Measurements from ENCODE around the gene LARGE1.

- TF ChIP-seq, protein P1, sequence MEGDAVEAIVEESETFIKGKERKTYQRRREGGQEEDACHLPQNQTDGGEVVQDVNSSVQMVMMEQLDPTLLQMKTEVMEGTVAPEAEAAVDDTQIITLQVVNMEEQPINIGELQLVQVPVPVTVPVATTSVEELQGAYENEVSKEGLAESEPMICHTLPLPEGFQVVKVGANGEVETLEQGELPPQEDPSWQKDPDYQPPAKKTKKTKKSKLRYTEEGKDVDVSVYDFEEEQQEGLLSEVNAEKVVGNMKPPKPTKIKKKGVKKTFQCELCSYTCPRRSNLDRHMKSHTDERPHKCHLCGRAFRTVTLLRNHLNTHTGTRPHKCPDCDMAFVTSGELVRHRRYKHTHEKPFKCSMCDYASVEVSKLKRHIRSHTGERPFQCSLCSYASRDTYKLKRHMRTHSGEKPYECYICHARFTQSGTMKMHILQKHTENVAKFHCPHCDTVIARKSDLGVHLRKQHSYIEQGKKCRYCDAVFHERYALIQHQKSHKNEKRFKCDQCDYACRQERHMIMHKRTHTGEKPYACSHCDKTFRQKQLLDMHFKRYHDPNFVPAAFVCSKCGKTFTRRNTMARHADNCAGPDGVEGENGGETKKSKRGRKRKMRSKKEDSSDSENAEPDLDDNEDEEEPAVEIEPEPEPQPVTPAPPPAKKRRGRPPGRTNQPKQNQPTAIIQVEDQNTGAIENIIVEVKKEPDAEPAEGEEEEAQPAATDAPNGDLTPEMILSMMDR (IDR thresholded peaks at IDR 0.05; ENCODE audit: low read depth, low read length) = no peak
- TF ChIP-seq, protein P2, sequence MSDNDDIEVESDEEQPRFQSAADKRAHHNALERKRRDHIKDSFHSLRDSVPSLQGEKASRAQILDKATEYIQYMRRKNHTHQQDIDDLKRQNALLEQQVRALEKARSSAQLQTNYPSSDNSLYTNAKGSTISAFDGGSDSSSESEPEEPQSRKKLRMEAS (IDR thresholded peaks at IDR 0.05; ENCODE audit: low read depth, low read length) = no peak
- no peak for TF ChIP-seq MYC (IDR thresholded peaks at IDR 0.05; ENCODE audit: low read depth, low read length)
These were observed 35.4 kb downstream of the LARGE1 start for GRCh38 chr22:33884829-33885228.

Measured in NB4 (cell line).